Psoas muscle (tissue), 8 donors: ENCODE data around the gene PEX7. TPM values are rescaled to one million over a fixed set of nuclear protein-coding genes. Genes with fewer than 3 reads are reported as not detected.
A peak's percentile ranks its signal among the peaks of the same experiment; 100 is the strongest.

ENCODE experiments used
- ATAC-seq, 4 donors: fragments of 200-7000 bp; cut with Tn5 transposase; one replicate each; pipeline ENCODE4 v1.9.1; 2020; ENCODE audit warnings: moderate library complexity in 3 of 4, mild to moderate bottlenecking in 2 of 4
- DNase-seq, 2 donors: peaks; one replicate each; pipeline ENCODE4 v3.0.0-alpha.2; 2020
- H3K27ac ChIP-seq: fragments of 200-600 bp; one replicate; pipeline ENCODE4 v1.8.0; 2022
- H3K27me3 ChIP-seq, 3 donors: fragments of 200-600 bp in 1 of 3; one replicate each; pipeline versions ENCODE4 v1.6.1 to v1.8.0; 2013 to 2022; ENCODE audit warnings: low read length in 2 of 3, mild to moderate bottlenecking in 2 of 3, moderate library complexity in 1 of 3; ENCODE audit not compliant: insufficient read depth in 3 of 3
- H3K36me3 ChIP-seq, 2 donors: fragments of 200-600 bp in 1 of 2; one replicate each; pipeline versions ENCODE4 v1.6.1 to v1.8.0; 2013 to 2022; ENCODE audit warnings: low read depth in 1 of 2, mild to moderate bottlenecking in 1 of 2, moderate library complexity in 1 of 2; ENCODE audit not compliant: insufficient read depth in 1 of 2
- H3K4me1 ChIP-seq: fragments of 200-600 bp; one replicate; pipeline ENCODE4 v1.8.0; 2022
- H3K4me3 ChIP-seq: fragments of 200-600 bp; one replicate; pipeline ENCODE4 v1.8.0; 2022; ENCODE audit warnings: mild to moderate bottlenecking
- H3K9me3 ChIP-seq: fragments of 200-600 bp; one replicate; pipeline ENCODE4 v1.8.0; 2022
- CTCF ChIP-seq: fragments of 200-600 bp; IDR thresholded peaks from one replicate; pipeline ENCODE4 v1.8.0; 2022; ENCODE audit warnings: antibody characterized with exemption
- WGBS, 3 donors: extraction: QIAGEN DNeasy Blood & Tissue Kit; methylation state at CpG; one replicate each; pipeline versions ENCODE4 v1.1.6 to v1.1.7; 2013; 5-methylcytosine and 5-hydroxymethylcytosine counted together
- intact Hi-C, 2 donors: fragments of 100-400 bp; cut with DNase I; formaldehyde crosslinking; loops; one replicate each; pipeline versions ENCODE4 v1.11.0 to v1.14.2; 2022
- polyA plus RNA-seq, 3 donors: library from polyadenylated mRNA; stranded (reverse); fragments of 200-250 nt; gene quantifications; one replicate each; pipeline ENCODE4 v1.2.3, GENCODE V29; 2013
- total RNA-seq, 4 donors: library from RNA; stranded (reverse); fragmentation: NEBNext Ultra II Directional in 2 of 4; extraction: Animal tissue kit (Norgen Biotek cat#: 25700) in 2 of 4; gene quantifications; one replicate each; pipeline versions ENCODE4 v1.2.1 to v1.2.4, GENCODE V29; 2021 to 2023
- donor health status: healthy with polysubstance abuse.
- donor health status: DM: no; HTN: no; CAD: no; lungs with moderate emphysema.
- donor health status: Bipolar disorder and iron deficiency.
- donor health status: healthy.
- donor health status: DM: yes; HTN: yes; CAD: no.
- donor health status: DM: no; HTN: no; CAD: no.
- donor health status: DM: no; HTN: no; CAD: no.
- donor health status: DM: yes; HTN: yes; CAD: no.

PEX7 gene
- total and polyA plus RNA-seq, 7 donors, result 2.2 to 9.8 (median 3.7) TPM

- no peaks in the 10 kb centered on the region for H3K9me3 ChIP-seq
- H3K4me3 ChIP-seq, result peak overlapping the region; percentile 69
- H3K27me3 ChIP-seq, result peaks cover 0 to 66% (median 29%) of the 10 kb centered on the region in 3 donors
- no peak overlapping the region for H3K27ac ChIP-seq
- WGBS, 3 donors, result 2 to 6% (median 4%) methylated on average over 52 to 65 of the region's 65 CpGs
- intact Hi-C loops, result no loop called here
- no peak for DNase-seq
- ATAC-seq, result no peak
- no peaks in the 10 kb centered on the region for H3K36me3 ChIP-seq
- H3K4me1 ChIP-seq, result peaks cover 20% of the 10 kb centered on the region
- TF ChIP-seq CTCF, result no peak
Measured at GRCh38 chr6:136923116-136923953, 100.9 kb downstream of the PEX7 start.

- WGBS, 3 donors, result 51 to 63% (median 63%) methylated on average over 40 of the region's 40 CpGs
- no peak for TF ChIP-seq CTCF
- intact Hi-C loops, result no loop called here
- DNase-seq (no peak), ATAC-seq (no peak)
- H3K4me1 ChIP-seq, result peaks cover 20% of the 10 kb centered on the region
- no peak overlapping the region for H3K27ac ChIP-seq
- peaks cover 0 to 58% (median 29%) of the 10 kb centered on the region in 3 donors for H3K27me3 ChIP-seq
- H3K4me3 ChIP-seq, result no peak overlapping the region
- H3K36me3 ChIP-seq, result no peaks in the 10 kb centered on the region
- no peaks in the 10 kb centered on the region for H3K9me3 ChIP-seq
Measured at GRCh38 chr6:136923954-136924673, 101.7 kb downstream of the PEX7 start.

GRCh38 chr6:136926383-136926782 lies 104.0 kb downstream of the PEX7 start:
- H3K4me1 ChIP-seq, result peaks cover 10% of the 10 kb centered on the region
- intact Hi-C loops, result no loop called here
- H3K36me3 ChIP-seq, result no peaks in the 10 kb centered on the region
- no peak for DNase-seq
- no peaks in the 10 kb centered on the region for H3K9me3 ChIP-seq
- H3K27me3 ChIP-seq, result peaks cover 0 to 36% (median 21%) of the 10 kb centered on the region in 3 donors
- ATAC-seq, result no peak
- H3K27ac ChIP-seq, result no peak overlapping the region
- H3K4me3 ChIP-seq, result no peak overlapping the region
- TF ChIP-seq CTCF, result no peak
- 93 to 97% (median 93%) methylated on average over 2 of the region's 2 CpGs for WGBS, 3 donors

- peak; percentile 21 for TF ChIP-seq CTCF
- Histone ChIP-seq H3K27ac (no peak overlapping the region), H3K4me1 (peaks cover 5% of the 10 kb centered on the region), H3K9me3 (no peaks in the 10 kb centered on the region), H3K4me3 (no peak overlapping the region), H3K27me3 (peaks cover 0 to 26% (median 12%) of the 10 kb centered on the region in 3 donors), H3K36me3 (no peaks in the 10 kb centered on the region)
- intact Hi-C loops, result no loop called here
- WGBS, 3 donors, result 52 to 59% (median 56%) methylated on average over 3 of the region's 3 CpGs
- ATAC-seq (peak in 1 of 4 donors; percentile 46), DNase-seq (no peak)
Measured at GRCh38 chr6:136927292-136927691, 104.9 kb downstream of the PEX7 start.
